GM21717 (cell line): ENCODE measurements around the gene SAP30L.

Source experiments
- ATAC-seq: cut with Tn5 transposase; IDR thresholded peaks from one replicate; pipeline ENCODE4 v1.9.1; 2021; ENCODE audit warnings: mild to moderate bottlenecking, moderate library complexity; ENCODE audit not compliant: unreplicated experiment

The SAP30L gene

DNA sequence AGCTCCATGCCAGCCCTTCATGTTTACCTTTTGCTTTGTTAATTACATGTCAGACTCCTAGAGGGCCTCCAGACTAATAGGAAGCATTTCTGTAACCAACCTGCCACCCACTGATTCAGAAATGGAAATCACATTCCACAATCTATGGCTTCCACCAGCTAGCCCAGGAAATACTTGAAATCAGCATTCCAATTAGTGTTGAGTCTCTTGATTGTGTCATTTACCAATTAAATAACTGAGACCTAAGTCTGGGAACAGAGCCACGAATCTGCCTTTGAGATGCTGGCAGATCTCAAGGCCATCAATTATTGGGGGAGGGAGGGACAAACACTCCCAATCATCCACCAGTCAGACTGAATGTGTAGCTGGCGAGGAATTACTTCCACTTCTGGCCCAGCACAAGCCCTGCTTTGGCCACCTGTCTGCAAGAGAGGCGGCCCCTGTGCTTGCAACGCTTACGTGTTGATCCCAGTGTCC, 27.4 kb upstream of the SAP30L start:
- no peak for ATAC-seq

DNA sequence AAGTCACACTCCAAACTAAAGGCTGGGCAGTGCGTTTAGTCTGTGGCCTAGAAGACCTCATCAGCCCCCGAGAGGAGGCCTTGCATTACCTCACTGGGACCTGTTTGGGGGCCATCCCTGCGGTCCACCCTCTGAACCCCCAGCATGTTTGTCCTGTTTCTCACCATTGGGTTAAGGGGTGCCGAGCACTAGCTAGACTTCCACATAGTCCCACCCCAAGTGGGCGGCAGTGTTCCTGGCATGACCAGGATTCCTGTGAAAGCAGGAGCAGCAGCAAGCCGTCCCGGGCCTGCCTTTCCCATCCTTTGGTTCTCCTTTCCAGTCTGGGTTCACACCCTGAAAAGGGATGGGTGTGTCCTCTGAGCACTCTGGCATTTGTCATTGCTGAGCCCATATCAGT, 26.6 kb upstream of the SAP30L start:
- no peak for ATAC-seq

DNA sequence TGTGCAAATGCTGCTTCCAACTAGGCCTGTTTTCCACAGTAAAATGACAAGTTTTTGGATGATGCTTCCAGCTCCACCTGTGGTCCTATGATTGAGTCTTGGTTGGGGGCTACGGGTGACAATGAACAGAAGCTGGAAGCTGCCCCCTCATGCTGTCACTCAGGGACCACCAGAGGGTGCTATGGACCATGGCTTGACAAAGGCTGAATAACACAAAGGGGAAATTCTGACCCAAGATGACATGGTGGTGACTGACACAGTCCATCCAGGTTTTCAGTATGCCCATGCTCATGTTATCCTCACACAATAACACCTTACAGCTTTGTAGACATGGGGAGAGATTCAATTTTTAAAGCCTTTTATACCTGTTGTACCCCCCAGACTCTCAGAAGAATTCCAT, 23.9 kb upstream of the SAP30L start:
- no peak for ATAC-seq

DNA sequence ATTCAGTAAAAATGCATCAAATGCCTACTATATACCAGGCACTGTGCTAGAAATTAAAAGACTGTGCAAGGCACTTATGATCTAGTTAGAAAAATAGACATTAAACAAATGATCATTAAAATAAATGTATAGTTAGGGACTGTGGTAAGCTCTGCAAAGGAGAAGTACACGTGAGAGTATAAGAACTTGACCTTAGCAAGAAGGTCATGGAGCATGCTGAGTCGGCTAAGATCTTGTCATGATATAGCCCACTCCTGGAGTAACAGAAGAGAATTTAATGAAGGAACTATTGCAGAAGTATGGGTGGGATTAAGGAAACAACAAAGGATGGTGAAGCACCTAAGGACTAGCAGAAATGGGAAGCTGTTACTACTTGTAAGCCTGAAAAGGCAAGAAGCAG, 23.5 kb upstream of the SAP30L start:
- ATAC-seq = no peak

DNA sequence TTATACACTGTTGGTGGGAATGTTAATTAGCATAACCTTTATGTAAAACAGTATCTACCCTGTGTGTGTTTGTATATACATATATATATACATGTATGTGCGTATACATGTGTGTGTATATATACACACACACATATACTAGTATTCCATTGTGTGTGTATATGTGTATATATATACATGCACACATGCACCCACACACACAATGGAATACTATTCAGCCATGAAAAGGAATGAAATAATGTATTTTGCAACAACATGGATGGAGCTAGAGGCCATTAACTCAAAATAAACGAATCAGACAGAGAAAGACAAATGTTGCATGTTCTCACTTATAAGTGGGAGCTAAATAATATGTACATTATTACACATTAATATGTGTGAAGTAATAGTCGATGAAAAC, 17.6 kb upstream of the SAP30L start:
- no peak for ATAC-seq

DNA sequence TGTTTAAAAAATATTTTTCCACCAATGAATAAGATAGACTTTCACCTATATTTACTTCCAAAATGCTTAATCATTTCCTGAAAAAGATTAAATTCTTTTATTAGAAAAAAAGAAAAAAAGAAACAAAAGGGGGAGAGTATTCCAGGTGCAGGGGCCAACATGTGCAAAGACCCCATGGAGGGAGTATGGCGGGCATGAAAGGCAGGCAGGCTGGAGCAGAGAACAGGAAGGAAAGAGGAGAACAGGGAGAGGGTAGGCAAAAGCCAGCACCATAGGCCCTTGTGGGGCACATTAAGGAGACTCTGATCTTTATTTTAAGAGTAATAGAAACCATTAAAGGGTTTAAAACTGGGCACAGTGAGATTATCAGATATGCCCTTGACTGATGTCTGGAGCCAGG, 16.5 kb upstream of the SAP30L start:
- ATAC-seq = no peak

DNA sequence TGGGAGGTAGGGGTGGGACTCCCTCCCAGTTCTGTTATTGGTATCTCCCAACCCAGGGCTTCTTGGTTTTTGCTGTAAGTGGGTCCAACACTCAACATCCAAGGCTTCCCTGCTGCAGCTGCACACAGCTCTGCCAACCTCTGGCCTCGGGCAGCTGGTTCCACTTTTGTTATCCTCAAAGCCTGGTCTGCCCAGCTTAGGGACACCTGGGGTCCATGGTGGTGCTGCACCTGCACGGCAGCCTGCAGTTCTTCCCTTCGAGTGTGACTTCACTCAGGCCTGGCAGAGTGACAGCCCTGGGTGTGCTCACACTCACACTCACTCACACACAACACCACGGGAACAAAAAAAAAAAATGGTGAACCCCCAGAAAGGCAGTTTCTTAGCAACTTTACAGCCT, 15.3 kb upstream of the SAP30L start:
- no peak for ATAC-seq

DNA sequence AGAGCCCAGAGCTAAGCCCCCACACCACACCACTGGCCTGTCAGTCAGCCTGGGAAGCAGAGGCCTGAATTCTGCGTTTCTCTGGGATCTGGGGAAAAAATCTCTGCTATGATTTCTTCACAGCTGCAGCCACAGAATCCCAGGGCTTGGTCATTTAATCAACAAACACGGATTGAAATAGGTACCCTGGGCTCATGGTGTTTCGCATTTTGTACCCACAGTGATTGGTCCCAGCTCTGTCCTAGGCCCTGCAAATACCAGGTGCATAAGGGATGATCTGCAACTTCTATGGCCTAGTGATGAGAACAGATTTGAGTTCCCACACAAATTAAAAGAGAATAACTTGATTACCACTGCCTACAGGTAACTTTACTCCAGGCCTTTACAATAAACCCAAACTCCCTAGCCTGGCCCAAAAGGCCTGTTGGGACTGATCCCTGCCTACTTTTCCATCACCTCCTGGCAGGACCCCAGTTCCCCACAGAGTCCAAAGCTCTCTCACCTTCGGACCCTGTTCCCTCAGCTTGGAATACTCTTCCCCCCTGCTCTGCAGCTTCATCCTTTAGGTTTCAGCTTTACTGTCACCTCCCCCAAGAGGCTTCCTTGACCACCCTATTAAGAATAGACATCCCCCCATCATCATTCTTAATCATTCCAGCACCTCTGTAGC, 14.7 kb upstream of the SAP30L start:
- ATAC-seq = no peak

DNA sequence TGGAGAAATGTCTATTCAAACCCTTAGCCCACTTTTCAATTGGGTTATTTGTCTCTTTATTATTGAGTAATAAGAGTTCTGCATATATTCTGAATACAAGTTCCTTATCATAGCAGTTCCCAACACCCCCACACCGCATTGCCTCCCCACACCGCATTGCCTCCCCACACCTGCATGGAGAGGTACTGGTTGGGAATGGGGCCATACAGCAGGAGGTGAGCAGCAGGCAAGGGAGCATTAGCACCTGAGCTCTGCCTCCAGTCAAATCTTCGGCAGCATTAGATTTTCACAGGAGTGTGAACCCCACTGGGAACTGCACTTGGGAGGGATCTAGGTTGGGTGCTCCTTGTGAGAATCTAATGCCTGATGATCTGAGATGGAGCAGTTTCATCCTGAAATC, 10.6 kb upstream of the SAP30L start:
- ATAC-seq = no peak

DNA sequence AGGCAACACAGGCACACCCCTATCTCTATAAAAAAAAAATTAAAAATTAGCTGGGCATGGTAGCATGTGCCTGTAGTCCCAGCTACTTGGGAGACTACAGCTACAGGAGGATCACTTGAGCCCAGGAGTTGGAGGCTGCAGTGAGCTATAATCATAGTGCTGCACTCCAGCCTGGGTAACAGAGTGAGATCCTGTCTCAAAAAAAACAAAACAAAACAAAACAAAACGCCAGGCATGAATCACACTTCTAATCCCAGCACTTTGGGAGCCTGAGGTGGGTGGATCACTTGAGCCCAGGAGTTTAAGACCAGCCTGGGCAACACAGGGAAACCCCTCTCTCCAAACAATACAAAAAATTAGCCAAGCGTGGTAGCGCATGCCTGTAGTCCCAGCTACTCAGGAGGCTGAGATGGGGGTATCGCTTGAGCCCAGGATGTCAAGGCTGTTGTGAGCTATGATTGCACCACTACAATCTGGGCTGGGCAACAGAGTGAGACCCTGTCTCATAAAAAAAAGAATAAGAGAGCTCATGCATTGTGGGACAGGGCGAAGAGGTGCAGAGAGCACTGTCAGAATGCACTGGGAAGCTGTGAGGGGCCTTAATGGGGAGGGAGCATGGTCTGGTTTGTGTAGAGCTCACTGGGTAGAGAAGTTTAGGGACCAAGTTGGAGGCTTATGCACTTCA, 8.4 kb upstream of the SAP30L start:
- no peak for ATAC-seq

DNA sequence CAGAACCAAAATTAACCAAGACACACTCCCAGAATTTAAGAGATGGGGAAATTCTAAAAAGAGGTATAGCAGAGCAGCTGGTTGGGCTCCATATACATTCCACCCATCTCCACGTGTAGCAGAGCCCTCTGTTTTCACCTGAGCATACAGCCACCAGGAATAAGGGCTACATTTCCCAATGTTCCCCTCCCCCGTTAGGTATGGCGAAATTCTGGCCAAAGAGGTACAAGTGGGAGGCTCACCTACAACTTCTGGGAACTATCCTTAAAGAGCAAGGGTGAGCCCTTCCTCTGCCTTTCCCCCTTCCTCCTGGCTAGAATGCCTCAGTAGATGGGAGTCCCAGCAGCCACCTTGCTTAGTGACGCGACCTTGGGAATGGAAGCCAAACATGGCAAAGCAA, 5.3 kb upstream of the SAP30L start:
- no peak for ATAC-seq

DNA sequence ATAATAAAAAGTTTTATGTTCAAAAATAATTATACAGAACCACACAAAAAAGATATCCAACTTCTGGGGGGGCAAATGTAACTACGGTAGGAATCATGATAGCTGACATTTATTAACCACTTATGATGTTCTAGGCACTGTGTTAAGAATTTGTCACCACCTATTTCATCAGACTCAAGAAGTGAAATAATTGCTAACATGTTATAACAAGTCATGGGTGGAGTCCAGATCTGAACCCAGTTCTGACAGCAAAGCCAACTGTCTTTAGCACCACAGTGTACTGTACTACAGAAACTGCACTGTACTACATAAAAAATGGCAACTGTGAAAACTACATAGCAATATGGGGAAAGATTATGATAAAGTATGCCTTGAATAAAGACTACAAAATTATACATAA, 3.0 kb upstream of the SAP30L start:
- no peak for ATAC-seq

DNA sequence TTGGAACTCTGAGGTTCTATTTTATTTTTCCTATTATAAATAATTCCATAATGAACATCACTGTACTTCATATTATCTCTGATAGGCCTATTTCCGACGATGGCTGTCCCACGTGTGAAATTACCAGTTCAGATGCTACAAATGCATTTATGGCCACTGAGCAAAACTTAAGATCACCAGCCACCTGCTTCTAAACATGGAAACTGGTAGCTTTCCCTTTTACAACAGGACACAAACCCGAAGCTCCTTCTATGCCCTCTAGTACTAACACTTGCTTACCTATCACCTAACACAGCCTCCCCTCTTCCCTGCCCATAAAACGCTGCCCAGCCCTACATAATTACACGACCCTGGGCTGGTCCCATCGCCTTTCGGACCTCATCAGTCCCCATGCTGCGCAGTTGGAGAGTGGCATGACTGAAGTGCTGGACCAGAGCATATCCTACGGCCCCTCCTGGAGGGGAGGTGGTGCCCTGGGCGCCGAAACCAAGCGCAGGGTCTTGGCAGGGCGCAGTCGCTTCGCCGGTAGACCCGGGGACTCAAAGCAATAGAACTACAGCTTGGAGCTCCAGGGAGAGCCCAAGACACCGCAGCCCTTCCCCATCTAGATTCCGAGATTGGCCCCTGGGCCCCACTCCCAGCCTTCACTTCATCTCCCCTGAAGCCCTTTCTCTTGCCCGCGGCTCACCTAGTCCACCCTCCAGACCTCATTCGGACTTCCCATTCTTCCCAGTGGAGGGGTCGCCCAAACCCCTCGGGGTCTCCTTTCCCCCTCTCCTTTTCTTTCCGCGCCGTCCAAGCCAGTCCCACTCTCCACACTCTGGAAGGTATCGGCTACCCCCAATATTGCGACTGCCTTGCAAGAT, 1.0 kb upstream of the SAP30L start:
- ATAC-seq = no peak

DNA sequence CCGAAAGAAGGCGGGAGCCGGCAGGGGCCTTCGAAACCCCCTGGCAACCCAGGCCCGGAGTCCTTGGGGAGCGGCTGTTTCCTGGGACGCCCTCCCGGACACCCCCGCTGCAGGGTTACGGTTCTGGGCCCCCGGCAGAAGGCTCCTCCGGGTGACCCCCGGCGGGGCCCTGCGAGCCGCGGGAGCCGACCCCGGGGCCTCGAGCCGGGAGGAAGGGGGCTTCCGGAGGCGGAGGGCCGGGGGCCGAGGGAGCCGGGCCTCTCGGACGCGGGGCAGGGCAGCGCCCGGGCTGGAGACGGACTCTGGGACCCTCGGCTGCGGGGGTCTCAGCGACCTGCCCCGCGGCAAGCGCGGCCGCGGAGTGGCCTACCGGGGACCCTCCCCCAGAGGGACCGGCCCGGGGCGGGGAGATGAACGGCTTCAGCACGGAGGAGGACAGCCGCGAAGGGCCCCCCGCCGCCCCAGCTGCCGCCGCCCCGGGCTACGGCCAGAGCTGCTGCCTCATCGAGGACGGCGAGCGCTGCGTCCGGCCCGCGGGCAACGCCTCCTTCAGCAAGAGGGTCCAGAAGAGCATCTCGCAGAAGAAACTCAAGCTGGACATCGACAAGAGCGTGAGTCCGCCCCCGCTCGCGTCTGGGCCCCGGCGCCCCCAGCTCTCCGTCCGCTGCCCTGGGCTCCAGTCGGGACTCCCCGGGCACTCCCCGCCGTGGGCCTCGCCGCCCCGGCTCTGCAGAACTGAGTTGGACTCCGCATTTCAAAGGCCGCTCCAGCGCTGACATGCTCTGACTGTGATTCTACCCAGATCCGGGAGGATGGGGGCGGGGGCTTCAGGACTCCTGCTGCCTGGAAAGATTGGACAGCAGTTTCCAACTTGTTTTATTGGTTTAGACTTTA, 645 bp downstream of the SAP30L start:
- ATAC-seq = peak; percentile 21

DNA sequence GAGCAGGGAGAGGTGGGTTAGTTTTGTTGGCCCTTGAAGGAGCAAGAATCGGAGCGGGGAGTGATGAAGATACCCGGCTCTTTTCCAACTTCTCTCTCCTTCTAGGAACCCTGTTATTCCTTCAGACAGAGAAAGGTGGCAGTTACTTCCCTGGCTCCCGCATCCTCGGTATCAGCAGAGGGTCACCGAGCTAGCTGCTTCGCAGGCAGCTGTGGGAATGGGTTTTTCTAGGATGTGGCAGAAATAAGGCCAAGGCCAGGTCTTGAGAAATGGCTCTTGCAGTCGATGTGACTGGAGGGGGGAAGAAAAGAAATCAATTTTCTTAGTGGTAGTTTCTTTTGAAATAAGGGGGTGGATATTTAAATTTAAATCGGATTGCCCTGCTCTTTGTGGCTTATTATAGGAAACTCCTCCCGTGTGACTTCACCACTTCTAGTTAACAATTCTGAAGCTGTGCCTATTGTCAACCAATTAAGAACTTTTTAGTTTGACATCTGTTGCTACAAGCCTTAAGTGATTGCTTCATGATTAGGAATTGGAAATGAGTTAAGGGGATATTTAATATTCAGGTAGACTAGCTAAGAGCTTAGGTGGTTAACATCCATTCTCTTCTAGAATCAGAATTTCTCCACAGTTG, 1.4 kb downstream of the SAP30L start:
- ATAC-seq = no peak

DNA sequence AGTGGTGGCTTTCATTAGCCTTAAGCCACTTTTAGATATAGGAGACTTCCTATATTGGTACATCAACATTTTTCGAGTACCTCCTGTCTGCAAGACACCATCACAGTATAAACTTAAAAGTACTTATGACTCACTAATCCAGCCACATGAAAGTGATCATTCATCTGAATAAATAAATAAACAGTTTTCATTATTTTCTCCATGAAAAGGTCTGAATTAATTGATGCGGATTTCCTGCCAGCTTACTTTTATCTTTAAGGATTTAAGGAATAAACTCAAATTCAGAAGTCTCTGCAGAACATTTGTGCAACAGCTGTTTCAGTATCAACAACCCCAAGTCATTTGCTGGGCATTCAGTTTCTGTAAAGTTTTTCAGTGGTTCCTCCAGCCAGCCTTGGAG, 4.0 kb downstream of the SAP30L start:
- ATAC-seq = no peak

DNA sequence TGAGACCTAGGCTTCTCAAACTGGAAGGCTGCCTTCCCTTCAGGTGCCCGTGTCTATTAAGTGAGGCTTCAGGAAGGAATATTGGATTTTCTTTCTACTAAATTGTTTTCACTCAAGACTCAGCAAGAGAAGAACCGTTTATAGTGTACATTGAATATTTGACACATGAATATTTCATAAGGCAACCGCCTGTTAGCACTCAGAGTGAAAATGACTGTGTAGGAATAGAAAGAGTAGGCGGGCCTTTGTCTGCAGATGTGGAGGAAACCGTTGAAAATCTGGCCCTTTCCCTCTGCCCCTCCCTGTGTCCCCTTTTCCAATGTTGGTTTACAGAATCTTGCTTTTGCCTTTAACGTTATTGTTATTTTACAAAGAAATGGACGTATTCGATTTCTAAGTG, 6.2 kb downstream of the SAP30L start:
- ATAC-seq = no peak

DNA sequence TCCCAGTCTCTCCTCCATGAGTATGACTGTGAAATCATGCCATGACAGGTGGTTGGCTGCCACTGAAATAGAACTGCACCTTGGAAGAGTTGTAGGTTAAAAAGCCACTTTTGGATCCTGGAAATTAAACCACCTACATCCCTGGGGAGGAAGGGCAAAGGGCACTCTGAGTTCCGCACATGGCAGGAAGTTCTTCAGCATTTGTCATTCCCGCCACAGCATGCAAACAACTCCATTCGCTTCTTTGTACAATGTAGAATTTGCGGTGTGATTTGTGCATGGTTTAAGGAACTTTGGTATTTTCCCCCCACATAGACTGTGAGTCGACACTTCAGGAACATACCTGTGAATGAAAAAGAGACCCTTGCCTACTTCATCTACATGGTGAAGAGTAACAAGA, 9.8 kb downstream of the SAP30L start:
- ATAC-seq = no peak

DNA sequence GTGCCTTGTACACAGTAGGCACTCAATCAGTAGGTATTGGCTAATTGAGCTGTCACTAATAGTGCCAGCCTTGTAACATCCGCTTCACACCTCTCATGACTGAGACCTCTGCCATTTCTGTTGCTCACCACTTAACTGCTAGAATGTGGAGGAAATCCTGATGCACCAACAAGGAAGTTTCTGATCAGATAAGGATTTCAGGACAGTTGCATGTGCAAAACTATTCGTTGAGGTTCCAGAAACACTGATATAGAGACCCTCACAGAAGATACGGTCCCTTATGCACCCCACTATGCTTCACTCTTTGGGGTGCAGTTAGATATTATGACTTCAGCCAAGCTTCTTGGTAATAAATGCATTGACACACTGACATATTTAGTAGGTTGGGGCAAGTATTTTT, 10.7 kb downstream of the SAP30L start:
- no peak for ATAC-seq

DNA sequence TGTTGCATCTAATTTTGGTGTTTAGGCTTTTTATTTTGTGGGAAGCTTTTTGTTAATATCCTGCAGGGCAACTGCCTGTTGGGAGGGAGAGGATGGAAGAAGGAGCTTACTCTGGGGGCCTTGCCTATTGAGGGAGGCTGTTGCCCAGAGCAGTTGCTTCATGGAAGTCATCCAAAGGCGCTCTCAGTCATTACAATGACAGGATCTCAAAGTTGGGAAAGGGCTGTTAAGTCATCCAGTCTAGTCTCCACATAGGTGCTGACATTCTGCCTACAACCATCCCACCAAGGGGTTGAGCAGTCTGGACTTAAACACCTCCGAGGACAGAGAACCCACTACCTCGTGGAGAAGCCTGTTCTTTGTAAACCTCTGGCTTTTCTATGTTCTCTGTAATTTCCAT, 13.2 kb downstream of the SAP30L start:
- ATAC-seq = no peak
